Panc1 (cell line): Measurements from ENCODE around the gene MITF. TPM values are rescaled to one million over a fixed set of nuclear protein-coding genes. Genes with fewer than 3 reads are reported as not detected.

ENCODE experiments used
- ATAC-seq: fragments of 200-7000 bp; cut with Tn5 transposase; 2 replicates; pipeline ENCODE4 v1.9.1; 2020; ENCODE audit warnings: mild to moderate bottlenecking, moderate library complexity
- BruUV-seq: library from RNA; stranded (reverse); fragments of 400-500 nt; replicated peaks from 2 replicates; lab custom pipeline; 2021; lab: Mats Ljungman, UMichigan
- CTCF ChIA-PET: fragments of 300-600 bp; sonication (Branson Sonifier 250); formaldehyde crosslinking; loops from one replicate; lab custom pipeline; 2022; ENCODE audit warnings: antibody characterized with exemption; lab: Charles Lee
- POLR2A ChIA-PET: fragments of 300-600 bp; sonication (Branson Sonifier 250); formaldehyde crosslinking; loops from one replicate; lab custom pipeline; 2022; ENCODE audit warnings: antibody characterized with exemption; lab: Charles Lee
- DNase-seq: peaks from one replicate; pipeline ENCODE4 v3.0.0-alpha.2; 2010; ENCODE audit warnings: low read depth, low spot score
- H3K27ac ChIP-seq: 2 replicates; pipeline ENCODE4 v1.5.1; 2011; ENCODE audit warnings: mild to moderate bottlenecking, low read length, inconsistent platforms
- H3K27me3 ChIP-seq: fragments of 200-500 bp; sonication (Bioruptor generic); 2 replicates; pipeline ENCODE4 v1.6.0; 2014; ENCODE audit warnings: low read length, inconsistent platforms; ENCODE audit not compliant: control insufficient read depth, insufficient read depth
- H3K36me3 ChIP-seq: fragments of 200-500 bp; sonication (Bioruptor generic); 2 replicates; pipeline ENCODE4 v1.5.1; 2014; ENCODE audit warnings: inconsistent platforms, mild to moderate bottlenecking, low read length, moderate library complexity; ENCODE audit not compliant: control insufficient read depth, insufficient read depth
- H3K4me1 ChIP-seq: 2 replicates; pipeline ENCODE4 v1.5.1; 2011; ENCODE audit warnings: inconsistent platforms, mild to moderate bottlenecking, low read length, moderate library complexity; ENCODE audit not compliant: control insufficient read depth, insufficient read depth
- H3K4me3 ChIP-seq, 2 experiments: 2 replicates each; pipeline ENCODE4 v1.5.1; 2011 to 2012; ENCODE audit warnings: low read depth in 2 of 2, low read length in 2 of 2, mild to moderate bottlenecking in 2 of 2, inconsistent platforms in 1 of 2, moderate library complexity in 1 of 2
- H3K9me3 ChIP-seq: fragments of 200-500 bp; sonication (Bioruptor generic); 2 replicates; pipeline ENCODE4 v1.5.1; 2014; ENCODE audit warnings: low read depth, mild to moderate bottlenecking, inconsistent platforms, low read length, moderate library complexity; ENCODE audit not compliant: control insufficient read depth, insufficient read depth
- POLR2AphosphoS5 ChIP-seq: IDR thresholded peaks from 2 replicates; pipeline ENCODE4 v1.6.1; 2012; ENCODE audit warnings: mild to moderate bottlenecking, low read depth, low read length, moderate library complexity
- SIN3A ChIP-seq: IDR thresholded peaks from 2 replicates; pipeline ENCODE4 v1.6.1; 2012; ENCODE audit warnings: low read depth, mild to moderate bottlenecking, low read length, moderate library complexity, borderline replicate concordance; ENCODE audit not compliant: insufficient read depth
- TCF7L2 ChIP-seq: IDR thresholded peaks from 2 replicates; pipeline ENCODE4 v1.6.1; 2011; ENCODE audit warnings: mild to moderate bottlenecking, low read depth, low read length, inconsistent platforms
- in situ Hi-C: cut with HindIII; loops from 2 replicates; pipeline ENCODE4 v1.10.0; 2016; ENCODE audit warnings: low sequenced_read_pairs, low pct_unique_long_range_greater_than_20kb
- intact Hi-C: fragments of 100-400 bp; cut with micrococcal nuclease; formaldehyde crosslinking; loops from one replicate; pipeline ENCODE4 v1.10.0; 2022; ENCODE audit not compliant: unreplicated experiment
- total RNA-seq: library from RNA; stranded (reverse); gene quantifications from one replicate; pipeline ENCODE4 v1.2.1, GENCODE V29; 2021; ENCODE audit not compliant: unreplicated experiment
- TF ChIP-seq, protein P1 (sequence below): fragments of 450-650 bp; IDR thresholded peaks from 2 replicates; pipeline ENCODE4 v1.5.1; 2017; ENCODE audit warnings: mild to moderate bottlenecking
- TF ChIP-seq, protein P2 (sequence below), 2 experiments: IDR thresholded peaks; 2 replicates each; pipeline ENCODE4 v1.6.1; 2011 to 2012; ENCODE audit warnings: low read depth in 2 of 2, control low read depth in 1 of 2, low read length in 1 of 2, mild to moderate bottlenecking in 1 of 2, moderate library complexity in 1 of 2; ENCODE audit not compliant: insufficient read depth in 1 of 2

MITF gene
- total RNA-seq, 1 experiment from 2014 or later, result 10.8 TPM

DNA sequence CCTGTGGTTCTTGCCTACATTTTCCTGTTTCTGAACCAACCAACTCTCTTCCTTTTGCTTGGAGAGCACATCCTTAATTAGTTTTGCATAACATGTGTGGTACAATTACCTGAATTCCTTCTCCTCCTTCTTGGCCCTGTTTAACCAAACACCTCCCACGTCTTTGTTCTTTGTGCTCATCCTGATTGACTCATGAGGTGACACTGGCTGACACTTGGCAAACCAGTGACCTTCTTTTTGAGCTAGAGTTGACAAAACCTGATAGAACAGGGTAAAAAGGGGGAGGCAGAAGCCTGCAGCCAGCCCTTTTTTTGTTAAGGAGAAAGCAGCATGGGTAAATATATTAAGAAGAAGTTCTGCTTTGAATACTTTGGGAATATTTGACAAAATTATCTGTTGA lies 161.1 kb downstream of the MITF start:
- DNase-seq, result no peak
- no peak overlapping the region for H3K4me3 ChIP-seq
- H3K27ac ChIP-seq, result no peak overlapping the region
- no peaks in the 10 kb centered on the region for H3K4me1 ChIP-seq
- no peaks in the 10 kb centered on the region for H3K9me3 ChIP-seq
- POLR2A ChIA-PET, result no interaction called here
- CTCF ChIA-PET, result interaction anchor here (0.7 kb wide), 1 partner anchor 240 kb away, joined by 6 read pairs; no protein-coding TSS in a partner anchor
- H3K27me3 ChIP-seq, result no peaks in the 10 kb centered on the region
- BruUV-seq, result no TSS peak
- no peaks in the 10 kb centered on the region for H3K36me3 ChIP-seq
- intact Hi-C loops (no loop called here), in situ Hi-C loops (no loop called here)
- ATAC-seq, result no peak
- TF ChIP-seq SIN3A (no peak), TCF7L2 (no peak), POLR2AphosphoS5 (no peak)
- TF ChIP-seq, protein P1, sequence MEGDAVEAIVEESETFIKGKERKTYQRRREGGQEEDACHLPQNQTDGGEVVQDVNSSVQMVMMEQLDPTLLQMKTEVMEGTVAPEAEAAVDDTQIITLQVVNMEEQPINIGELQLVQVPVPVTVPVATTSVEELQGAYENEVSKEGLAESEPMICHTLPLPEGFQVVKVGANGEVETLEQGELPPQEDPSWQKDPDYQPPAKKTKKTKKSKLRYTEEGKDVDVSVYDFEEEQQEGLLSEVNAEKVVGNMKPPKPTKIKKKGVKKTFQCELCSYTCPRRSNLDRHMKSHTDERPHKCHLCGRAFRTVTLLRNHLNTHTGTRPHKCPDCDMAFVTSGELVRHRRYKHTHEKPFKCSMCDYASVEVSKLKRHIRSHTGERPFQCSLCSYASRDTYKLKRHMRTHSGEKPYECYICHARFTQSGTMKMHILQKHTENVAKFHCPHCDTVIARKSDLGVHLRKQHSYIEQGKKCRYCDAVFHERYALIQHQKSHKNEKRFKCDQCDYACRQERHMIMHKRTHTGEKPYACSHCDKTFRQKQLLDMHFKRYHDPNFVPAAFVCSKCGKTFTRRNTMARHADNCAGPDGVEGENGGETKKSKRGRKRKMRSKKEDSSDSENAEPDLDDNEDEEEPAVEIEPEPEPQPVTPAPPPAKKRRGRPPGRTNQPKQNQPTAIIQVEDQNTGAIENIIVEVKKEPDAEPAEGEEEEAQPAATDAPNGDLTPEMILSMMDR, result no peak
- TF ChIP-seq, protein P2, sequence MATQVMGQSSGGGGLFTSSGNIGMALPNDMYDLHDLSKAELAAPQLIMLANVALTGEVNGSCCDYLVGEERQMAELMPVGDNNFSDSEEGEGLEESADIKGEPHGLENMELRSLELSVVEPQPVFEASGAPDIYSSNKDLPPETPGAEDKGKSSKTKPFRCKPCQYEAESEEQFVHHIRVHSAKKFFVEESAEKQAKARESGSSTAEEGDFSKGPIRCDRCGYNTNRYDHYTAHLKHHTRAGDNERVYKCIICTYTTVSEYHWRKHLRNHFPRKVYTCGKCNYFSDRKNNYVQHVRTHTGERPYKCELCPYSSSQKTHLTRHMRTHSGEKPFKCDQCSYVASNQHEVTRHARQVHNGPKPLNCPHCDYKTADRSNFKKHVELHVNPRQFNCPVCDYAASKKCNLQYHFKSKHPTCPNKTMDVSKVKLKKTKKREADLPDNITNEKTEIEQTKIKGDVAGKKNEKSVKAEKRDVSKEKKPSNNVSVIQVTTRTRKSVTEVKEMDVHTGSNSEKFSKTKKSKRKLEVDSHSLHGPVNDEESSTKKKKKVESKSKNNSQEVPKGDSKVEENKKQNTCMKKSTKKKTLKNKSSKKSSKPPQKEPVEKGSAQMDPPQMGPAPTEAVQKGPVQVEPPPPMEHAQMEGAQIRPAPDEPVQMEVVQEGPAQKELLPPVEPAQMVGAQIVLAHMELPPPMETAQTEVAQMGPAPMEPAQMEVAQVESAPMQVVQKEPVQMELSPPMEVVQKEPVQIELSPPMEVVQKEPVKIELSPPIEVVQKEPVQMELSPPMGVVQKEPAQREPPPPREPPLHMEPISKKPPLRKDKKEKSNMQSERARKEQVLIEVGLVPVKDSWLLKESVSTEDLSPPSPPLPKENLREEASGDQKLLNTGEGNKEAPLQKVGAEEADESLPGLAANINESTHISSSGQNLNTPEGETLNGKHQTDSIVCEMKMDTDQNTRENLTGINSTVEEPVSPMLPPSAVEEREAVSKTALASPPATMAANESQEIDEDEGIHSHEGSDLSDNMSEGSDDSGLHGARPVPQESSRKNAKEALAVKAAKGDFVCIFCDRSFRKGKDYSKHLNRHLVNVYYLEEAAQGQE (IDR thresholded peaks at IDR 0.05; ENCODE audit: insufficient read depth in 1 of 2, low read depth in 2 of 2, low read length in 1 of 2), result no peak

DNA sequence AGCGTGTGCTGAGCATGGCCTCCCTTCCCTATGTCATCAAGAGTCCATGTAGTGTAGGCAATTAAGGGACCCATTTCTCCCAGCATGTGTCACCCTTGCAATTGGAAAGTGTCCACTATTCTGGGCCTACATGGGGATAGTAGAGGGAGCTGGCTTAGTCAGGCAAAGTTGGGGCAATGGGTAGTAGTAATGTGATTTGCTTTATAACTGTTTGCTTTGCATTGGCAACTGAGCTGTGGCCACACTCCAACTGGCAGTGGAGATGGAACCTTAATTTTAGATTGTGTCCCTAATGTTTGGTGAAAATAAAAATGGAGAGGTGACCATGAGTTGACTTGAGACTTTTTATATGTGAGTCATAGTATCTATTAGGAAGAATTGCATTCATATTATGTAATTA lies 162.5 kb downstream of the MITF start:
- intact Hi-C loops, result no loop called here
- in situ Hi-C loops, result no loop called here
- no peaks in the 10 kb centered on the region for H3K9me3 ChIP-seq
- H3K27ac ChIP-seq, result no peak overlapping the region
- BruUV-seq, result no TSS peak
- no peaks in the 10 kb centered on the region for H3K36me3 ChIP-seq
- H3K4me1 ChIP-seq, result no peaks in the 10 kb centered on the region
- ChIA-PET POLR2A (no interaction called here), CTCF (no interaction called here)
- no peaks in the 10 kb centered on the region for H3K27me3 ChIP-seq
- no peak overlapping the region for H3K4me3 ChIP-seq
- no peak for DNase-seq
- no peak for ATAC-seq
- TF ChIP-seq SIN3A (no peak), POLR2AphosphoS5 (no peak), TCF7L2 (no peak)
- TF ChIP-seq, protein P2 (IDR thresholded peaks at IDR 0.05; ENCODE audit: insufficient read depth in 1 of 2, low read depth in 2 of 2, low read length in 1 of 2), result no peak
- TF ChIP-seq, protein P1, result no peak
